Heart right ventricle (tissue), 16 donors: ENCODE results near the gene C11orf52. TPM values are rescaled to one million over a fixed set of nuclear protein-coding genes. Genes with fewer than 3 reads are reported as not detected.
A peak's percentile ranks its signal among the peaks of the same experiment; 100 is the strongest.

ENCODE experiments used
- ATAC-seq, 8 donors: fragments of 200-7000 bp; cut with Tn5 transposase; one replicate each; pipeline ENCODE4 v1.9.1; 2020; ENCODE audit warnings: mild to moderate bottlenecking in 8 of 8, moderate library complexity in 8 of 8, moderate number of reproducible peaks in 1 of 8
- DNase-seq, 2 donors: peaks; one replicate each; pipeline ENCODE4 v3.0.0-alpha.2; 2020
- H3K27ac ChIP-seq, 10 donors: fragments of 200-600 bp; sonication (generic) in 2 of 10; one replicate each; pipeline versions ENCODE4 v1.5.0 to v1.8.0; 2020 to 2022; ENCODE audit warnings: mild to moderate bottlenecking in 3 of 10
- H3K27me3 ChIP-seq, 7 donors: fragments of 200-600 bp; one replicate each; pipeline ENCODE4 v1.8.0; 2021 to 2022; ENCODE audit warnings: mild to moderate bottlenecking in 2 of 7
- H3K36me3 ChIP-seq, 9 donors: fragments of 200-600 bp; sonication (generic) in 1 of 9; one replicate each; pipeline versions ENCODE4 v1.5.0 to v1.8.0; 2020 to 2022; ENCODE audit warnings: mild to moderate bottlenecking in 2 of 9
- H3K4me1 ChIP-seq, 9 donors: fragments of 200-600 bp; sonication (generic) in 1 of 9; one replicate each; pipeline versions ENCODE4 v1.5.0 to v1.8.0; 2020 to 2022; ENCODE audit warnings: mild to moderate bottlenecking in 4 of 9
- H3K4me3 ChIP-seq, 10 donors: fragments of 200-600 bp; sonication (generic) in 2 of 10; one replicate each; pipeline versions ENCODE4 v1.5.0 to v1.8.0; 2020 to 2022; ENCODE audit warnings: mild to moderate bottlenecking in 7 of 10, moderate library complexity in 2 of 10
- H3K9me3 ChIP-seq, 11 donors: fragments of 200-600 bp in 10 of 11; sonication (generic) in 2 of 11; one replicate each; pipeline versions ENCODE4 v1.5.0 to v1.8.0; 2013 to 2022; ENCODE audit warnings: mild to moderate bottlenecking in 2 of 11, control low read depth in 1 of 11, moderate library complexity in 1 of 11
- WGBS, 2 donors: extraction: QIAGEN DNeasy Blood & Tissue Kit; methylation state at CpG; one replicate each; pipeline ENCODE4 v1.1.7; 2013; ENCODE audit warnings: inconsistent platforms in 1 of 2; 5-methylcytosine and 5-hydroxymethylcytosine counted together
- intact Hi-C, 10 donors: fragments of 100-400 bp; cut with DNase I; formaldehyde crosslinking; loops; one replicate each; pipeline versions ENCODE4 v1.11.1 to v1.14.2; 2022
- polyA plus RNA-seq, 2 donors: library from polyadenylated mRNA; stranded (reverse); fragments of 200-250 nt; gene quantifications; one replicate each; pipeline ENCODE4 v1.2.3, GENCODE V29; 2013
- total RNA-seq, 10 donors: library from RNA; stranded (reverse); fragmentation: NEBNext Ultra II Directional in 3 of 10; extraction: Animal tissue kit (Norgen Biotek cat#: 25700) in 3 of 10; gene quantifications; one replicate each; pipeline versions ENCODE4 v1.2.1 to v1.2.4, GENCODE V29; 2021 to 2023
- TF ChIP-seq, protein P1 (sequence below), 9 donors: fragments of 200-600 bp; sonication (generic) in 2 of 9; IDR thresholded peaks; one replicate each; pipeline versions ENCODE4 v1.5.0 to v1.8.0; 2021 to 2022; ENCODE audit warnings: antibody characterized with exemption in 9 of 9, mild to moderate bottlenecking in 5 of 9, moderate library complexity in 1 of 9
- donor health status: Arrhythmogenic right ventricular cardiomyopathy.
- donor health status: ischemic (EF 13 %, LVEDD 7.1; RV severe dilation, severe dysfunction).
- donor health status: healthy with polysubstance abuse.
- donor health status: DM: no; HTN: yes; CAD: no.
- donor health status: DM: no; HTN: no; CAD: no.
- donor health status: ischemic (EF 25% LVEDD 6.9; RV normal size, moderate dysfunction).
- donor health status: ischemic (EF 25% LVEDD 5.7; RV mildly dilated, moderate dysfunction).
- donor health status: healthy.
- donor health status: DM: yes; HTN: yes; CAD: no.
- donor health status: Ischemic cardiomyopathy.
- donor health status: ischemic (EF 35%, LVEDD 5.7; RV mildly dilated, moderate dysfunction).
- donor health status: nonischemic (EF 11% LVEDD 7.7; RV severe dilation, severe dysfunction).
- donor health status: DM: yes; HTN: yes; CAD: no.
- donor health status: PGD.
- donor health status: ischemic (EF 29% LVEDD 5.4; RV normal size, mild dysfunction).
- donor health status: nonischemic (EF 23%, LVEDD 6.1; RV moderate dilation, normal function).

C11orf52 gene
- total and polyA plus RNA-seq, 12 donors: 0.48 to 4.1 (median 2.1) TPM

DNA sequence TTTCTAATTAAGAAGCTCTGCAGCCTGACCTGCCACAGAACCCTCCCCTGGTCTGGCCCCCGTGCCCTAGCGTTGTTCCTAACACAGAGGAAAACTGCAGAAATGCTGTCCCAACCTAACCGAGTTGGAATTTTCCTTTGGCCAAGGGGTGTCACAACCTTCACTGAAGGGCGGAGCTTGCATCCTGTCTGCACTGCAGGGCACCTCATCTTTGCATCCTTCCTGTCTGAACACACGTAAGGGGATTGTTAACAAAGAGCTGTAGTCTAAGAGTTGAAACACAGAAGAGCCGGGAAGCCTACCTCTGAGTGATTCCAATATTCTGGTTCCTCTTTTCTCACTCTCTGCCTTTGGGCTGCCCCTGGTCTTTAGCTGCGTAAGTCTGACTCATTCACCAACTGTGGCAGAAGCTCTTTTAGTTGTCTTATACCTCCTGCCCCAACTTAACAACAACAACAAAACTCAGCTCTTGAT is 20.0 kb downstream of the C11orf52 start:
- Histone ChIP-seq H3K4me3 (peak overlapping the region in 4 of 10 donors; percentile 6 to 68 (median 35)), H3K27me3 (no peaks in the 10 kb centered on the region), H3K4me1 (peaks cover 2 to 73% (median 43%) of the 10 kb centered on the region in 9 donors), H3K27ac (peak overlapping the region in 8 of 10 donors; percentile 68 to 84 (median 76)), H3K9me3 (no peaks in the 10 kb centered on the region), H3K36me3 (no peaks in the 10 kb centered on the region)
- DNase-seq (no peak), ATAC-seq (peak in 6 of 8 donors; percentile 4 to 41 (median 19))
- TF ChIP-seq, protein P1, sequence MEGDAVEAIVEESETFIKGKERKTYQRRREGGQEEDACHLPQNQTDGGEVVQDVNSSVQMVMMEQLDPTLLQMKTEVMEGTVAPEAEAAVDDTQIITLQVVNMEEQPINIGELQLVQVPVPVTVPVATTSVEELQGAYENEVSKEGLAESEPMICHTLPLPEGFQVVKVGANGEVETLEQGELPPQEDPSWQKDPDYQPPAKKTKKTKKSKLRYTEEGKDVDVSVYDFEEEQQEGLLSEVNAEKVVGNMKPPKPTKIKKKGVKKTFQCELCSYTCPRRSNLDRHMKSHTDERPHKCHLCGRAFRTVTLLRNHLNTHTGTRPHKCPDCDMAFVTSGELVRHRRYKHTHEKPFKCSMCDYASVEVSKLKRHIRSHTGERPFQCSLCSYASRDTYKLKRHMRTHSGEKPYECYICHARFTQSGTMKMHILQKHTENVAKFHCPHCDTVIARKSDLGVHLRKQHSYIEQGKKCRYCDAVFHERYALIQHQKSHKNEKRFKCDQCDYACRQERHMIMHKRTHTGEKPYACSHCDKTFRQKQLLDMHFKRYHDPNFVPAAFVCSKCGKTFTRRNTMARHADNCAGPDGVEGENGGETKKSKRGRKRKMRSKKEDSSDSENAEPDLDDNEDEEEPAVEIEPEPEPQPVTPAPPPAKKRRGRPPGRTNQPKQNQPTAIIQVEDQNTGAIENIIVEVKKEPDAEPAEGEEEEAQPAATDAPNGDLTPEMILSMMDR (IDR thresholded peaks at IDR 0.05): no peak
- WGBS, 2 donors: 22 to 24% methylated on average over 7 of the region's 7 CpGs
- intact Hi-C loops: loop anchor here in 6 of 10 donors (5.0 to 10.0 kb wide), 3 partner anchors 34 to 146 kb away; partner anchors contain the start of genes SDHD (in 2 of the 6) and TIMM8B (in 2 of the 6)

DNA sequence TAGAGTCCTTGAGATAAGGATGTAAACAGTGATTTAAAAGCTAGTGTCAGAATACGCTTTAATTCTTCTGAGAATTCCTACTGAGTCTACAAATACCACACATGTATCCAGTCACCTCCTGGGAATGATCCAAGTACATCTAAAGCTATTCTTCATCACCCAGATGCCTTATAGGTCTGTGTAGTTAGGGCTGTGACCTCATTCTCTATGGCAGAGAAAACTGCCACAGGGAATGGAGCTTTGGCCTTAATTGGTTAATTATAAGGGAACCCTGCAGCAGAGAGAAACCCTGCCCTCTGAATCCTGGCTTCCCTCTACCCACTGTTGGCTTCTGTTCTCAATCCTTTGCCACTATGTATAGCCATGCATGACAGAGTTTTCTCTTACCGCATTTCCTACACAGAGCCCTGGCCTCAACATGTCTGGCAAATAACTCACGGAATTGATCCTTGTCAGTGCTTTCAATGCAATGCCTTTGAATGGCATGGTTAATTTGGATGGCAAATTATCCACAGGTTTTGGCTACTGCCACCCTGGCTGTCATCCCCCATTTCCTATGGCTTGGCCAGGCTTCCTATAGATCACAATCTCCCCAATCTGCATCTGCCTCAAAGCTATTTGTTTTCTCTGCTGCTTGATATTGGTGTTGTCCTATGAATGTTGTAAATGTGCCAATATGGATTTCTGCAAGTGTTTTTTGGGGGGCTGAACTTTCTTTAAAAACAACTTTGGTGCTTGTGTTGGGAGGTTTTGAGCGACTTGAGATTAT is 21.3 kb downstream of the C11orf52 start:
- no peaks in the 10 kb centered on the region for H3K27me3 ChIP-seq
- intact Hi-C loops: loop anchor here in 6 of 10 donors (5.0 to 10.0 kb wide), 3 partner anchors 32 to 145 kb away; partner anchors contain the start of genes SDHD (in 2 of the 6) and TIMM8B (in 2 of the 6)
- H3K4me1 ChIP-seq: peaks cover 2 to 83% (median 48%) of the 10 kb centered on the region in 9 donors
- no peaks in the 10 kb centered on the region for H3K36me3 ChIP-seq
- TF ChIP-seq, protein P1 (IDR thresholded peaks at IDR 0.05): no peak
- H3K4me3 ChIP-seq: no peak overlapping the region
- H3K9me3 ChIP-seq: no peaks in the 10 kb centered on the region
- H3K27ac ChIP-seq: peak overlapping the region in 5 of 10 donors; percentile 72 to 84 (median 80)
- DNase-seq (no peak), ATAC-seq (no peak)
- WGBS, 2 donors: 69 to 70% methylated on average over 4 of the region's 4 CpGs

DNA sequence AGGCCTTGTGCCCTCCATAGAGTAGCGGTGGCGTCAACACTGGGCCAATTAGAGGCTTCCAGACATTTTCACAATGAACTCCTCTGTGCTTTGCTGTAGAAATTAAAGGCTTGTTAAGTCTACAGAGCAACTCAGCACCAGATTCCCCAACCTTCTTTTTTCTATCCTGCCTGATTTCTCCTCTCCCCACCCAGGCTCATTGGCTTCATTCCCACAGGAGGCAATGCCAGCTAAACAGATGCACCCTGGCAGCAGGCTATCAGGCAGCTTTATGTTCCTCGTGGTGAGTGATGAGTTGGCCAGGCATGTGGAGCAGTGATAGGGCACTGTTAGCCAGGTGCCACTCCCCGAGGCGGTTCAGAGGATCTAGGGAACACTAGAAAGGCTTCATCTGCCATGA is 23.2 kb downstream of the C11orf52 start:
- peaks cover 0 to 78% (median 38%) of the 10 kb centered on the region in 9 donors for H3K4me1 ChIP-seq
- peak; percentile 32 to 82 (median 70) for ATAC-seq
- WGBS, 2 donors: 59 to 60% methylated on average over 5 of the region's 5 CpGs

DNA sequence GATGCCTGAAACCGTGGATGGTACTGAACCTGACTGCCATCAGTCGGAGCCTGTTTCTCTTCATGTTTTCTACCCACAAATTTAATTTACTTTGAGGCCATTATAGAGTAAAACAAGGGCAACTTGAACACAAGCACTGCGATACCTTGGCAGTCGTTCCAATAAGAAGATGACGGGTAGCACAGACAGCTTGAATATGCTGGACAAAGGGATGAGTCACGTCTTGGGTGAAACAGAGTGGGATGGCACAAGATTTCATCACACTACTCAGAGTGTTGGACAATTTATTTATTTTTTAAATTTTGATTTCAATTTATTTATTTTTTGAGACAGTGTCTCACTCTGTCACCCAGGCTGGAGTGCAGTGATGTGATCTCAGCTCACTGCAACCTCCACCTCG is 24.1 kb downstream of the C11orf52 start:
- WGBS, 2 donors: 93 to 96% methylated on average over 7 of the region's 7 CpGs
- intact Hi-C loops: loop anchor here in 1 of 10 donors (5.0 kb wide), 1 partner anchor 34 kb away; no protein-coding TSS in a partner anchor
- no peak for ATAC-seq
- H3K9me3 ChIP-seq: no peaks in the 10 kb centered on the region
- no peaks in the 10 kb centered on the region for H3K27me3 ChIP-seq
- no peak for DNase-seq
- TF ChIP-seq, protein P1 (IDR thresholded peaks at IDR 0.05): no peak
- no peaks in the 10 kb centered on the region for H3K36me3 ChIP-seq
- no peak overlapping the region for H3K4me3 ChIP-seq
- H3K27ac ChIP-seq: peak overlapping the region in 1 of 10 donors; percentile 68
- H3K4me1 ChIP-seq: peaks cover 0 to 71% (median 33%) of the 10 kb centered on the region in 9 donors

More for the DNA sequence above, 23.2 kb downstream of the C11orf52 start:
- Histone ChIP-seq H3K9me3 (no peaks in the 10 kb centered on the region), H3K27me3 (no peaks in the 10 kb centered on the region), H3K27ac (peak overlapping the region in 5 of 10 donors; percentile 18 to 68 (median 59)), H3K36me3 (no peaks in the 10 kb centered on the region), H3K4me3 (no peak overlapping the region)
- peak in 1 of 2 donors; percentile 62 for DNase-seq
- TF ChIP-seq, protein P1 (IDR thresholded peaks at IDR 0.05): no peak
- intact Hi-C loops: loop anchor here in 1 of 10 donors (5.0 kb wide), 1 partner anchor 35 kb away; no protein-coding TSS in a partner anchor
